H1 (cell line): Measurements from ENCODE around the gene WDR44. TPM values are rescaled to one million over a fixed set of nuclear protein-coding genes. Genes with fewer than 3 reads are reported as not detected.

Experiments used
- CTCF ChIA-PET: fragments of 300-600 bp; sonication (Branson Sonifier 250); formaldehyde crosslinking; loops from one replicate; lab custom pipeline; 2021; ENCODE audit not compliant: partially characterized antibody; lab: Charles Lee
- POLR2A ChIA-PET: fragments of 300-600 bp; sonication (Branson Sonifier 250); formaldehyde crosslinking; loops from one replicate; lab custom pipeline; 2021; ENCODE audit warnings: inconsistent platforms; ENCODE audit not compliant: partially characterized antibody; lab: Charles Lee
- DNase-seq, 2 experiments: peaks; one replicate each; pipeline versions ENCODE4 v3.0.0 to v3.0.0-alpha.2; 2010 to 2022; ENCODE audit warnings: low spot score in 2 of 2, low read depth in 1 of 2, mixed read lengths in 1 of 2
- FAIRE-seq: peaks from 2 replicates; lab custom pipeline; 2011; peaks lifted over from hg19 to GRCh38; lab: Jason Lieb, UNC
- H2AFZ ChIP-seq: 2 replicates; pipeline ENCODE4 v1.8.1; 2012; ENCODE audit warnings: low read length, inconsistent platforms
- H2AK5ac ChIP-seq: 2 replicates; pipeline ENCODE4 v1.6.1; 2013; ENCODE audit warnings: low read depth, low read length
- H2BK120ac ChIP-seq: replicated peaks from 2 replicates; pipeline ENCODE3; 2013; ENCODE audit warnings: low read depth, low read length, inconsistent platforms
- H2BK12ac ChIP-seq: 2 replicates; pipeline ENCODE4 v1.6.1; 2013; ENCODE audit warnings: low read depth, low read length
- H2BK15ac ChIP-seq: 2 replicates; pipeline ENCODE4 v1.6.1; 2013; ENCODE audit warnings: low read length
- H2BK20ac ChIP-seq: 2 replicates; pipeline ENCODE4 v1.6.1; 2013; ENCODE audit warnings: low read length
- H2BK5ac ChIP-seq: 2 replicates; pipeline ENCODE4 v1.6.1; 2013; ENCODE audit warnings: low read depth, low read length
- H3K14ac ChIP-seq: 2 replicates; pipeline ENCODE4 v1.6.1; 2013; ENCODE audit warnings: inconsistent platforms; ENCODE audit not compliant: insufficient read length
- H3K18ac ChIP-seq: 2 replicates; pipeline ENCODE4 v1.6.1; 2013; ENCODE audit warnings: low read length; ENCODE audit errors: extremely low read depth
- H3K23ac ChIP-seq: 2 replicates; pipeline ENCODE4 v1.6.1; 2013; ENCODE audit warnings: inconsistent platforms; ENCODE audit not compliant: insufficient read length
- H3K23me2 ChIP-seq: 2 replicates; pipeline ENCODE4 v1.6.1; 2013; ENCODE audit warnings: low read depth, low read length
- H3K27ac ChIP-seq: 2 replicates; pipeline ENCODE4 v1.6.1; 2011; ENCODE audit warnings: low read depth, low read length, inconsistent platforms
- H3K27me3 ChIP-seq, 4 experiments: replicated peaks in 1 of 4; 1 replicate in 1 of 4; 2 replicates in 3 of 4; pipeline versions ENCODE4 v1.6.1 to v1.8.1; 2011 to 2013; ENCODE audit warnings: low read length in 3 of 4, mild to moderate bottlenecking in 3 of 4, inconsistent platforms in 2 of 4, mixed read lengths in 2 of 4, moderate library complexity in 1 of 4; ENCODE audit not compliant: control insufficient read depth in 3 of 4, insufficient read depth in 3 of 4; ENCODE audit errors: extremely low read depth in 1 of 4
- H3K36me3 ChIP-seq, 4 experiments: 2 replicates each; pipeline versions ENCODE4 v1.6.1 to v1.8.1; 2011 to 2013; ENCODE audit warnings: mild to moderate bottlenecking in 4 of 4, low read length in 3 of 4, moderate library complexity in 2 of 4, control low read depth in 1 of 4, inconsistent platforms in 1 of 4; ENCODE audit not compliant: insufficient read depth in 4 of 4, control insufficient read depth in 2 of 4
- H3K4ac ChIP-seq: replicated peaks from 2 replicates; pipeline ENCODE3; 2013; ENCODE audit warnings: low read length, low read depth, mixed read lengths, inconsistent platforms; ENCODE audit not compliant: insufficient read length
- H3K4me1 ChIP-seq, 4 experiments: replicated peaks in 1 of 4; 1 replicate in 1 of 4; 2 replicates in 3 of 4; pipeline versions ENCODE4 v1.6.1 to v1.8.1; 2011 to 2013; ENCODE audit warnings: low read length in 3 of 4, inconsistent platforms in 2 of 4, mixed read lengths in 1 of 4; ENCODE audit not compliant: insufficient read depth in 4 of 4, control insufficient read depth in 3 of 4
- H3K4me2 ChIP-seq, 2 experiments: 2 replicates each; pipeline versions ENCODE4 v1.6.1 to v1.8.1; 2011 to 2013; ENCODE audit warnings: low read depth in 2 of 2, low read length in 2 of 2, control low read depth in 1 of 2, inconsistent platforms in 1 of 2, mild to moderate bottlenecking in 1 of 2; ENCODE audit not compliant: insufficient read depth in 1 of 2
- H3K4me3 ChIP-seq, 4 experiments: fragments of 200-600, 300-600 bp in 1 of 4; sonication (generic), shearing (Covaris generic), sonication (Bioruptor Twin) in 1 of 4; 2 replicates each; pipeline versions ENCODE4 v1.5.1 to v1.8.1; 2011 to 2016; ENCODE audit warnings: low read length in 4 of 4, low read depth in 3 of 4, control low read depth in 2 of 4, inconsistent platforms in 2 of 4, mild to moderate bottlenecking in 2 of 4, mixed read lengths in 1 of 4, moderate library complexity in 1 of 4; ENCODE audit not compliant: insufficient read depth in 2 of 4; ENCODE audit errors: extremely low read depth in 1 of 4
- H3K56ac ChIP-seq: replicated peaks from 2 replicates; pipeline ENCODE3; 2013; ENCODE audit warnings: low read depth, mild to moderate bottlenecking, mixed read lengths, low read length, inconsistent platforms; ENCODE audit not compliant: insufficient read length
- H3K79me1 ChIP-seq: 2 replicates; pipeline ENCODE4 v1.6.1; 2013; ENCODE audit warnings: low read depth, low read length, control low read depth
- H3K79me2 ChIP-seq, 2 experiments: 2 replicates each; pipeline versions ENCODE4 v1.6.1 to v1.8.1; 2012 to 2013; ENCODE audit warnings: low read length in 2 of 2, mild to moderate bottlenecking in 2 of 2, inconsistent platforms in 1 of 2; ENCODE audit not compliant: insufficient read depth in 2 of 2, control insufficient read depth in 1 of 2
- H3K9ac ChIP-seq, 4 experiments: replicated peaks in 1 of 4; 1 replicate in 1 of 4; 2 replicates in 3 of 4; pipeline versions ENCODE4 v1.6.1 to v1.8.1; 2011 to 2013; ENCODE audit warnings: low read depth in 3 of 4, low read length in 3 of 4, control low read depth in 2 of 4, mild to moderate bottlenecking in 2 of 4, moderate library complexity in 2 of 4, inconsistent platforms in 1 of 4; ENCODE audit errors: extremely low read depth in 1 of 4
- H3K9me3 ChIP-seq, 2 experiments: 2 replicates each; pipeline versions ENCODE4 v1.6.1 to v1.8.1; 2012 to 2013; ENCODE audit warnings: mild to moderate bottlenecking in 2 of 2, moderate library complexity in 2 of 2, control low read depth in 1 of 2, inconsistent platforms in 1 of 2, low read depth in 1 of 2, low read length in 1 of 2, mixed read lengths in 1 of 2; ENCODE audit not compliant: insufficient read depth in 2 of 2
- H4K20me1 ChIP-seq, 2 experiments: replicated peaks in 1 of 2; 2 replicates each; pipeline versions ENCODE3 to v1.8.1; 2011 to 2013; ENCODE audit warnings: inconsistent platforms in 2 of 2, low read length in 2 of 2, mild to moderate bottlenecking in 1 of 2; ENCODE audit not compliant: insufficient read depth in 2 of 2, control insufficient read depth in 1 of 2
- H4K5ac ChIP-seq: 2 replicates; pipeline ENCODE4 v1.6.1; 2013; ENCODE audit warnings: low read length, low read depth, mixed read lengths, inconsistent platforms; ENCODE audit not compliant: insufficient read length
- H4K8ac ChIP-seq: 2 replicates; pipeline ENCODE4 v1.8.0; 2013; ENCODE audit warnings: mild to moderate bottlenecking, moderate library complexity, low read length, inconsistent platforms; ENCODE audit not compliant: insufficient read depth; ENCODE audit errors: extremely low read depth
- H4K91ac ChIP-seq: replicated peaks from 2 replicates; pipeline ENCODE3; 2013; ENCODE audit warnings: low read length, mixed read lengths, inconsistent platforms; ENCODE audit not compliant: insufficient read length
- CHD2 ChIP-seq: IDR thresholded peaks from 2 replicates; pipeline ENCODE4 v1.6.1; 2012; ENCODE audit warnings: low read length, improper control_type of control experiment
- CTBP2 ChIP-seq: IDR thresholded peaks from 2 replicates; pipeline ENCODE4 v1.7.0; 2011; ENCODE audit warnings: borderline replicate concordance, mild to moderate bottlenecking, moderate library complexity, mixed read lengths, low read length; ENCODE audit not compliant: insufficient read depth, insufficient read length
- GABPA ChIP-seq: IDR thresholded peaks from 2 replicates; pipeline ENCODE4 v1.6.1; 2011; ENCODE audit warnings: mild to moderate bottlenecking, low read length, moderate library complexity, borderline replicate concordance; ENCODE audit not compliant: insufficient read depth
- JUN ChIP-seq: IDR thresholded peaks from 2 replicates; pipeline ENCODE4 v1.6.1; 2011; ENCODE audit warnings: low read depth, mild to moderate bottlenecking, improper control_type of control experiment, low read length
- NRF1 ChIP-seq: IDR thresholded peaks from 2 replicates; pipeline ENCODE4 v1.6.1; 2011; ENCODE audit warnings: mild to moderate bottlenecking, low read depth, low read length, improper control_type of control experiment
- RBBP5 ChIP-seq: IDR thresholded peaks from 2 replicates; pipeline ENCODE4 v1.7.1; 2012; ENCODE audit warnings: low read depth, mild to moderate bottlenecking, inconsistent platforms, low read length, moderate library complexity, borderline replicate concordance
- RNF2 ChIP-seq: fragments of 200-900, 300-1000 bp; sonication (generic); IDR thresholded peaks from 2 replicates; pipeline ENCODE4 v1.7.1; 2016; ENCODE audit warnings: borderline replicate concordance, low read depth, mild to moderate bottlenecking, antibody characterized with exemption, low read length; ENCODE audit not compliant: poor library complexity, severe bottlenecking; ENCODE audit errors: missing control alignments
- SIX5 ChIP-seq: IDR thresholded peaks from 2 replicates; pipeline ENCODE4 v1.6.1; 2011; ENCODE audit warnings: mild to moderate bottlenecking, low read depth, low read length
- SP1 ChIP-seq: IDR thresholded peaks from 2 replicates; pipeline ENCODE4 v1.6.1; 2011; ENCODE audit warnings: low read depth, low read length
- SP4 ChIP-seq: IDR thresholded peaks from 2 replicates; pipeline ENCODE4 v1.6.1; 2012; ENCODE audit warnings: low read length, inconsistent platforms
- TAF1 ChIP-seq: IDR thresholded peaks from 2 replicates; pipeline ENCODE4 v1.6.1; 2011; ENCODE audit warnings: mild to moderate bottlenecking, low read depth, low read length
- WGBS, 2 experiments: shearing (Covaris generic) in 1 of 2; methylation state at CpG; one replicate each; pipeline versions ENCODE4 v1.1.6 to v1.1.7; 2013 to 2015; ENCODE audit warnings: low lambda C conversion rate in 2 of 2, mixed read lengths in 2 of 2, inconsistent platforms in 1 of 2, low coverage in 1 of 2, missing lambda C conversion rate in 1 of 2; ENCODE audit not compliant: insufficient replicate concordance in 2 of 2, insufficient coverage in 1 of 2, insufficient read length in 1 of 2; ENCODE audit errors: extremely low coverage in 1 of 2, missing lambda C conversion rate in 1 of 2; 5-methylcytosine and 5-hydroxymethylcytosine counted together
- polyA plus RNA-seq, 7 experiments: library from polyadenylated mRNA; depleted of rRNA in 3 of 7; stranded (reverse) in 5 of 7; unstranded in 2 of 7; fragments of >200 nt in 5 of 7; fragments of 200-250 nt in 2 of 7; gene quantifications; 1 replicate in 5 of 7; 2 replicates in 1 of 7; 4 replicates in 1 of 7; pipeline versions ENCODE4 v1.2.1 to v1.2.3, GENCODE V29; 2011 to 2013; ENCODE audit warnings: missing spikeins in 2 of 7, mixed read lengths in 2 of 7
- total RNA-seq: library from RNA; stranded (reverse); fragmentation: NEBNext Ultra II Directional; extraction: Animal tissue kit (Norgen Biotek cat#: 25700); gene quantifications from 2 replicates; pipeline ENCODE4 v1.2.1, GENCODE V29; 2021
- TF ChIP-seq, protein P1 (sequence below): IDR thresholded peaks from 2 replicates; pipeline ENCODE4 v1.6.1; 2012; ENCODE audit warnings: inconsistent platforms

Gene WDR44
- total and polyA plus RNA-seq, 2 of the 8 experiments (the other 6 are each of a cell fraction or from before 2014, with no cell fraction given), result 5.1 to 17.2 TPM

DNA sequence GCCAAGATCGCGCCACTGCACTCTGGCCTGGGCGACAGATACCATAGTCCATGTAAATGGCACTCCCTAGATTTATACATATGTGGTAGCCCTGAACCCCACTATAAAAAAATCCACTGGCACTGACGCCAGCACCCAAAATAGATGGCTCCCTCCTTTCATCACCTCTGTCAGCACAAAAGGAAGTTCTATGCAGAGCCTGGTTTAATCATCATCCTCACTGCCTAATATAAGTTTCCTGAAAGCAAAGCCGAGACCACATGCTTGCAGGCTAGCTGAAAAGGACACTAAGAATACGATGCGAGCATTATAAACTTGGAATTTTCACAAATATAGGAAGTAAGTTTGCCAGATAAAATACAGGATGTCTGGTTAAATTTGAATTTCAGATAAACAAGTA, 122.2 kb downstream of the WDR44 start:
- Histone ChIP-seq H2AK5ac (no peak overlapping the region), H3K14ac (no peak overlapping the region), H3K18ac (no peak overlapping the region), H3K79me2 (no peaks in the 10 kb centered on the region), H3K9me3 (no peaks in the 10 kb centered on the region), H3K4me2 (no peak overlapping the region), H4K5ac (no peak overlapping the region), H4K91ac (no peak overlapping the region), H3K4me1 (no peaks in the 10 kb centered on the region), H3K4ac (no peak overlapping the region), H2BK15ac (no peak overlapping the region), H2AFZ (no peak overlapping the region), H3K56ac (no peak overlapping the region), H2BK120ac (no peak overlapping the region), H3K23me2 (no peaks in the 10 kb centered on the region), H3K23ac (no peak overlapping the region), H2BK12ac (no peak overlapping the region), H3K9ac (no peak overlapping the region), H3K4me3 (no peak overlapping the region), H2BK20ac (no peak overlapping the region), H2BK5ac (no peak overlapping the region), H3K79me1 (no peaks in the 10 kb centered on the region), H3K27me3 (no peaks in the 10 kb centered on the region), H4K20me1 (no peaks in the 10 kb centered on the region), H4K8ac (no peak overlapping the region), H3K36me3 (no peaks in the 10 kb centered on the region), H3K27ac (no peak overlapping the region)
- POLR2A ChIA-PET, result no interaction called here
- CTCF ChIA-PET, result interaction anchor here (1.1 to 2.6 kb wide), 3 partner anchors 9 to 134 kb away, joined by 3 to 6 read pairs (median 3); no protein-coding TSS in a partner anchor
- TF ChIP-seq, protein P1, sequence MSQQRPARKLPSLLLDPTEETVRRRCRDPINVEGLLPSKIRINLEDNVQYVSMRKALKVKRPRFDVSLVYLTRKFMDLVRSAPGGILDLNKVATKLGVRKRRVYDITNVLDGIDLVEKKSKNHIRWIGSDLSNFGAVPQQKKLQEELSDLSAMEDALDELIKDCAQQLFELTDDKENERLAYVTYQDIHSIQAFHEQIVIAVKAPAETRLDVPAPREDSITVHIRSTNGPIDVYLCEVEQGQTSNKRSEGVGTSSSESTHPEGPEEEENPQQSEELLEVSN, result no peak
- TF ChIP-seq TAF1 (no peak), RNF2 (no peak), SP4 (no peak), RBBP5 (no peak), SIX5 (no peak), JUN (no peak), GABPA (no peak), SP1 (no peak), NRF1 (no peak), CTBP2 (no peak), CHD2 (no peak)
- WGBS, 2 experiments, result 90% methylated on average over 7 of the region's 7 CpGs; no CpG with 5 or more reads in 1 of the 2 experiments
- FAIRE-seq, result no peak
- no peak for DNase-seq
